Epithelial cell of proximal tubule (primary cell): ENCODE results near the gene LRRN2. TPM values are rescaled to one million over a fixed set of nuclear protein-coding genes. Genes with fewer than 3 reads are reported as not detected.

Experiments used
- DNase-seq: peaks from one replicate; pipeline ENCODE4 v3.0.0-alpha.2; 2011; ENCODE audit warnings: low read depth
- H3K4me3 ChIP-seq: 2 replicates; pipeline ENCODE4 v1.5.1; 2011; ENCODE audit warnings: low read depth, mild to moderate bottlenecking, low read length
- CTCF ChIP-seq: conservative IDR thresholded peaks from 2 replicates; pipeline ENCODE4 v1.5.1; 2012; ENCODE audit warnings: low read depth, mild to moderate bottlenecking, low read length
- total RNA-seq: library from RNA; depleted of rRNA; stranded (reverse); fragments of >200 nt; gene quantifications from 2 replicates; pipeline ENCODE4 v1.2.3, GENCODE V29; 2015

LRRN2 gene
- total RNA-seq, 1 donor from 2014 or later: 5.4 TPM

GRCh38 chr1:204705888-204706837 lies 20.6 kb upstream of the LRRN2 start:
- no peak for TF ChIP-seq CTCF
- no peak overlapping the region for H3K4me3 ChIP-seq
- DNase-seq: no peak

GRCh38 chr1:204705493-204705811 lies 19.9 kb upstream of the LRRN2 start:
- DNase-seq: no peak
- no peak overlapping the region for H3K4me3 ChIP-seq
- no peak for TF ChIP-seq CTCF

- no peak for TF ChIP-seq CTCF
- no peak overlapping the region for H3K4me3 ChIP-seq
- DNase-seq: no peak
These were observed 19.4 kb upstream of the LRRN2 start for GRCh38 chr1:204704794-204705492.

GRCh38 chr1:204703826-204704612 lies 18.5 kb upstream of the LRRN2 start:
- TF ChIP-seq CTCF: no peak
- H3K4me3 ChIP-seq: no peak overlapping the region
- DNase-seq: no peak

- H3K4me3 ChIP-seq: no peak overlapping the region
- no peak for DNase-seq
- TF ChIP-seq CTCF: no peak
These were observed 17.7 kb upstream of the LRRN2 start for GRCh38 chr1:204703268-204703664.

- no peak for DNase-seq
These were observed 17.2 kb upstream of the LRRN2 start for GRCh38 chr1:204702552-204703267.

More at GRCh38 chr1:204702552-204703267, 17.2 kb upstream of the LRRN2 start:
- TF ChIP-seq CTCF: no peak
- H3K4me3 ChIP-seq: no peak overlapping the region
